K562 (cell line): Measurements from ENCODE around the gene TPGS1. TPM values are rescaled to one million over a fixed set of nuclear protein-coding genes. Genes with fewer than 3 reads are reported as not detected.

Source experiments
- FOXP1 ChIP-seq: sonication (generic); formaldehyde crosslinking; IDR thresholded peaks from 2 replicates; pipeline ENCODE4 v1.8.0; 2022; ENCODE audit warnings: mild to moderate bottlenecking, missing genetic modification reagents
- HMG20B ChIP-seq: fragments of 250-450 bp; sonication (Bioruptor Pico); IDR thresholded peaks from 2 replicates; pipeline ENCODE4 v1.5.0; 2021; ENCODE audit warnings: mild to moderate bottlenecking
- NCOA2 ChIP-seq, 2 experiments: fragments of 450-650 bp; IDR thresholded peaks; 2 replicates each; pipeline ENCODE4 v1.6.1; 2018; ENCODE audit warnings: mild to moderate bottlenecking in 2 of 2, moderate library complexity in 1 of 2; ENCODE audit not compliant: partially characterized antibody in 2 of 2
- NRF1 ChIP-seq, 2 experiments: fragments of 450-650 bp; IDR thresholded peaks in 1 of 2; conservative IDR thresholded peaks in 1 of 2; 2 replicates each; pipeline ENCODE4 v1.6.1; 2014; ENCODE audit warnings: mild to moderate bottlenecking in 2 of 2
- NUFIP1 ChIP-seq: fragments of 450-650 bp; IDR thresholded peaks from 2 replicates; pipeline ENCODE4 v1.6.1; 2018; ENCODE audit not compliant: partially characterized antibody
- PHF20 ChIP-seq: fragments of 450-650 bp; IDR thresholded peaks from 2 replicates; pipeline ENCODE4 v1.6.1; 2018; ENCODE audit not compliant: partially characterized antibody
- RB1 ChIP-seq: fragments of 450-650 bp; IDR thresholded peaks from 2 replicates; pipeline ENCODE4 v1.6.1; 2017; ENCODE audit warnings: low read depth, mild to moderate bottlenecking
- RBM17 ChIP-seq: fragments of 200-400 bp; formaldehyde crosslinking; IDR thresholded peaks from 2 replicates; pipeline ENCODE4 v1.6.1; 2017; ENCODE audit warnings: low read depth, mild to moderate bottlenecking, low read length, borderline replicate concordance
- SMAD4 ChIP-seq: fragments of 250-450 bp; sonication (Bioruptor Pico); conservative IDR thresholded peaks from 2 replicates; pipeline ENCODE4 v1.8.0; 2021; ENCODE audit warnings: inconsistent platforms, mild to moderate bottlenecking, moderate library complexity
- SMARCA5 ChIP-seq: fragments of 450-650 bp; IDR thresholded peaks from 2 replicates; pipeline ENCODE4 v1.6.1; 2016
- SRSF3 ChIP-seq: fragments of 200-400 bp; formaldehyde crosslinking; IDR thresholded peaks from 2 replicates; pipeline ENCODE4 v1.6.1; 2016; ENCODE audit warnings: mild to moderate bottlenecking, low read length, moderate library complexity; ENCODE audit not compliant: insufficient read depth
- TBL1XR1 ChIP-seq, 2 experiments: IDR thresholded peaks; 2 replicates each; pipeline ENCODE4 v1.6.1; 2012; ENCODE audit warnings: improper control_type of control experiment in 2 of 2, low read length in 2 of 2, mild to moderate bottlenecking in 1 of 2
- TSC22D4 ChIP-seq: fragments of 450-650 bp; IDR thresholded peaks from 2 replicates; pipeline ENCODE4 v1.6.1; 2016; ENCODE audit warnings: missing genetic modification characterization, missing biosample characterization, control low read depth
- ZNF24 ChIP-seq: fragments of 450-650 bp; IDR thresholded peaks from 2 replicates; pipeline ENCODE4 v1.6.1; 2016
- ZNF707 ChIP-seq: fragments of 250-450 bp; sonication (Bioruptor Pico); conservative IDR thresholded peaks from 2 replicates; pipeline ENCODE4 v1.8.0; 2022; ENCODE audit warnings: inconsistent platforms, mild to moderate bottlenecking, moderate library complexity
- polyA plus RNA-seq, 8 experiments: library from polyadenylated mRNA; depleted of rRNA in 4 of 8; stranded (reverse) in 5 of 8; unstranded in 3 of 8; fragments of >200 nt; fragmentation: Nextera tagmentation in 2 of 8; fragmentation: Illumina TruSeq in 1 of 8; extraction: Ambion mirVana in 2 of 8; extraction: Trizol in 1 of 8; gene quantifications; 2 replicates each; pipeline versions ENCODE4 v1.2.1 to v1.2.3, GENCODE V29; 2011 to 2014; ENCODE audit warnings: inconsistent platforms in 1 of 8, missing spikeins in 1 of 8
- total RNA-seq, 7 experiments: library from RNA; depleted of rRNA in 6 of 7; stranded (reverse); fragments of >200 nt in 6 of 7; fragmentation: Illumina TruSeq in 2 of 7; extraction: Trizol in 2 of 7; gene quantifications; 2 replicates each; pipeline versions ENCODE4 v1.2.1 to v1.2.3, GENCODE V29; 2011 to 2021; ENCODE audit warnings: low replicate concordance in 1 of 7
- TF ChIP-seq, protein P1 (sequence below), 2 experiments: fragments of 250-450 bp in 1 of 2; fragments of 450-650 bp in 1 of 2; sonication (Bioruptor Pico) in 1 of 2; IDR thresholded peaks; 2 replicates each; pipeline versions ENCODE4 v1.6.1 to v1.8.0; 2016 to 2021; ENCODE audit warnings: mild to moderate bottlenecking in 2 of 2, moderate library complexity in 2 of 2, missing compliant biosample characterization in 1 of 2, missing genetic modification characterization in 1 of 2
- TF ChIP-seq, protein P2 (sequence below), 2 experiments: fragments of 450-650 bp; IDR thresholded peaks; 2 replicates each; pipeline ENCODE4 v1.6.1; 2016; ENCODE audit warnings: mild to moderate bottlenecking in 2 of 2, borderline replicate concordance in 1 of 2, low read depth in 1 of 2, moderate library complexity in 1 of 2
- TF ChIP-seq, protein P3 (sequence below): fragments of 250-450 bp; sonication (Bioruptor Pico); IDR thresholded peaks from 2 replicates; pipeline ENCODE4 v1.8.0; 2021; ENCODE audit warnings: moderate library complexity, mild to moderate bottlenecking, inconsistent platforms

The TPGS1 gene
- total and polyA plus RNA-seq, 9 of the 15 experiments (the other 6 are each of a cell fraction or from before 2014, with no cell fraction given) = 0.30 to 31.6 (median 1.2) TPM; not detected in 2

DNA sequence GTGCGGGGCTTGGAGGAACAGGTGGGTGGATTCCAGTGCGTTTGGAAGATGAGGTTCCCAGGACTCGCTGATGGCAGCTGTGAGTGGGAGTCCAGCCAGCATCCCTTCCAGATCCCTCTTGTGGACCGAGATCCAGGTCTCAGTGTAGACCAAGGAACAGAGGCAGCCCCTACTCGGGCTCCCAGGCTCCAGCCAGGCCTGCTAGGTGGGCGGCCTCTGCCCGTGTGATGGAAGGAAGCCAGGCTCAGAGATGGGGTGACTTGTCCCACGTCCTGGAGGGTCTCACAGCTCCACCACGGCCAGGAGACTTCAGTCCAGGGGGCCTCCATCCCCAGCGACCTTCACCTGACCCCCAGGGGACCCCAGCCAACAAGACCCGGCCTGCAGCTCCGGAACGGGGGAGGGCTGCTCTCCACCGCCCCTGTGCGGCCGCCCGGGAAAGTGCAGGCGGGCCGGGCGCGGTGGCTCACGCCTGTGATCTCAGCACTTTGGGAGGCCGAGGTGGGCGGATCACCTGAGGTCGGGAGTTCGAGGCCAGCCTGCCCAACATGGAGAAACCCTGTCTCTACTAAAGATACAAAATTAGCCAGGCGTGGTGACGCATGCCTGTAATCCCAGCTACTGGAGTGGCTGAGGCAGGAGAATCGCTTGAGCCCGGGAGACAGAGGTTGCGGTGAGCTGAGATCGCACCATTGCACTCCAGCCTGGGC lies 11.7 kb upstream of the TPGS1 start (continued):
- TF ChIP-seq, protein P1, sequence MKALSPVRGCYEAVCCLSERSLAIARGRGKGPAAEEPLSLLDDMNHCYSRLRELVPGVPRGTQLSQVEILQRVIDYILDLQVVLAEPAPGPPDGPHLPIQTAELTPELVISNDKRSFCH (CRISPR knock-in tag; IDR thresholded peaks at IDR 0.05) = no peak
- TF ChIP-seq, protein P1 (tag; IDR thresholded peaks at IDR 0.05) = no peak
- TF ChIP-seq NRF1 (conservative IDR thresholded peaks at IDR 0.05 in 1 of 2, IDR thresholded peaks at IDR 0.05 in 1 of 2) (peak in 1 of 2 experiments; percentile 33; a peak in 1 of 4 replicates), RBM17 (no peak), FOXP1 (CRISPR knock-in tag) (no peak), SMARCA5 (peak; percentile 79), HMG20B (CRISPR knock-in tag) (no peak), RB1 (peak; percentile 57; the same call in 1 of the 2 replicates), PHF20 (peak; percentile 50), TBL1XR1 (IDR thresholded peaks at IDR 0.05; ENCODE audit: low read length in 2 of 2) (no peak), ZNF707 (CRISPR knock-in tag) (no peak), SRSF3 (no peak), NCOA2 (IDR thresholded peaks at IDR 0.05; ENCODE audit: partially characterized antibody in 2 of 2) (no peak), ZNF24 (0 out of 2 replicates have a peak, but pooled peaks have one; percentile 29), TSC22D4 (tag) (no peak), SMAD4 (CRISPR knock-in tag) (peak; percentile 56; the same call in 1 of the 2 replicates), NUFIP1 (no peak)
- TF ChIP-seq, protein P2, sequence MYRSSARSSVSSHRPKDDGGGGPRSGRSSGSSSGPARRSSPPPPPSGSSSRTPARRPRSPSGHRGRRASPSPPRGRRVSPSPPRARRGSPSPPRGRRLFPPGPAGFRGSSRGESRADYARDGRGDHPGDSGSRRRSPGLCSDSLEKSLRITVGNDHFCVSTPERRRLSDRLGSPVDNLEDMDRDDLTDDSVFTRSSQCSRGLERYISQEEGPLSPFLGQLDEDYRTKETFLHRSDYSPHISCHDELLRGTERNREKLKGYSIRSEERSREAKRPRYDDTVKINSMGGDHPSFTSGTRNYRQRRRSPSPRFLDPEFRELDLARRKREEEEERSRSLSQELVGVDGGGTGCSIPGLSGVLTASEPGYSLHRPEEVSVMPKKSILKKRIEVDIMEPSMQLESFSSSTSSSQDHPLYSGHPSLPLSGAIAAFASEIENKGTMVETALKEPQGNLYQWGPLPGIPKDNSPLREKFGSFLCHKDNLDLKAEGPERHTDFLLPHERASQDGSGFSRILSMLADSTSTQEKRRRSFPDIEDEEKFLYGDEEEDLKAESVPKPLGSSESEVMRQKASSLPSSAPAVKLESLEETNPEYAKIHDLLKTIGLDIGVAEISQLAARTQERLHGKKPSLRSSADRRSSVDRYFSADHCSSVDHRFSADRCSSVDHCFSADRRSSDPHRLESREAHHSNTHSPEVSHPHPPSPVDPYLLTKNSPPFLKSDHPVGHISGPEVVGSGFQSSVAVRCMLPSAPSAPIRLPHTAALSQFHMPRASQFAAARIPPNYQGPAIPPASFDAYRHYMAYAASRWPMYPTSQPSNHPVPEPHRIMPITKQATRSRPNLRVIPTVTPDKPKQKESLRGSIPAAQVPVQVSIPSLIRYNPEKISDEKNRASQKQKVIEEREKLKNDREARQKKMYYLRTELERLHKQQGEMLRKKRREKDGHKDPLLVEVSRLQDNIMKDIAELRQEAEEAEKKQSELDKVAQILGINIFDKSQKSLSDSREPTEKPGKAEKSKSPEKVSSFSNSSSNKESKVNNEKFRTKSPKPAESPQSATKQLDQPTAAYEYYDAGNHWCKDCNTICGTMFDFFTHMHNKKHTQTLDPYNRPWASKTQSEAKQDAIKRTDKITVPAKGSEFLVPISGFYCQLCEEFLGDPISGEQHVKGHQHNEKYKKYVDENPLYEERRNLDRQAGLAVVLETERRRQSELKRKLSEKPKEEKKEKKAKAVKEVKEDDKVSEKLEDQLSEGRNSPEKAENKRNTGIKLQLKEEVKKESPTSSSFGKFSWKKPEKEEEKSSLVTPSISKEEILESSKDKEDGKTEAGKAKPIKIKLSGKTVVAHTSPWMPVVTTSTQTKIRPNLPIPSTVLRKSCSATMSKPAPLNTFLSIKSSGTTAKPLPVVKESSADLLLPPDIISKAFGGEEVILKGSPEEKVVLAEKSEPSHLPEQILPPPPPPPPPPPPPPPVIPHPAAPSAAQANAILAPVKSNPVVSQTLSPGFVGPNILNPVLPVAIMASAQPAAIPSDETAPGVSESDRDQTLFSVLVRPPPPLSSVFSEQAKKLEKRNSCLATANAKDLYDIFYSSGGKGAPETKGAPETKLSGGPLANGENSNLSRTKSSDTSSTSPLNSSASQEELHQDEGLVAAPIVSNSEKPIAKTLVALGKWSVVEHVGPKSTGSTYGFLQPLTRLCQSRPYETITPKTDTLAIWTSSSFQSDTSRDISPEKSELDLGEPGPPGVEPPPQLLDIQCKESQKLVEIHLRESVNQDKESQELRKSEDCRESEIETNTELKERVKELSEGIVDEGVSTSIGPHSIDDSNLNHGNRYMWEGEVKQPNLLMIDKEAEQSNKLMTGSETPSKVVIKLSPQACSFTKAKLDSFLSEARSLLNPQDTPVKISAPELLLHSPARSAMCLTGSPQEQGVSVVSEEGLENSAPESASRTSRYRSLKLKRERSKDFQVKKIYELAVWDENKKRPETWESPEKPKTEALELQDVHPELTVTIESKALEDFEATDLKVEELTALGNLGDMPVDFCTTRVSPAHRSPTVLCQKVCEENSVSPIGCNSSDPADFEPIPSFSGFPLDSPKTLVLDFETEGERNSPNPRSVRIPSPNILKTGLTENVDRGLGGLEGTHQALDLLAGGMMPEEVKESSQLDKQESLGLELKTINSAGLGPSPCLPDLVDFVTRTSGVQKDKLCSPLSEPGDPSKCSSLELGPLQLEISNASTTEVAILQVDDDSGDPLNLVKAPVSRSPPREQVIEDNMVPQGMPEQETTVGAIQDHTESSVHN (IDR thresholded peaks at IDR 0.05; ENCODE audit: borderline replicate concordance in 1 of 2, low read depth in 1 of 2) = no peak
- TF ChIP-seq, protein P3, sequence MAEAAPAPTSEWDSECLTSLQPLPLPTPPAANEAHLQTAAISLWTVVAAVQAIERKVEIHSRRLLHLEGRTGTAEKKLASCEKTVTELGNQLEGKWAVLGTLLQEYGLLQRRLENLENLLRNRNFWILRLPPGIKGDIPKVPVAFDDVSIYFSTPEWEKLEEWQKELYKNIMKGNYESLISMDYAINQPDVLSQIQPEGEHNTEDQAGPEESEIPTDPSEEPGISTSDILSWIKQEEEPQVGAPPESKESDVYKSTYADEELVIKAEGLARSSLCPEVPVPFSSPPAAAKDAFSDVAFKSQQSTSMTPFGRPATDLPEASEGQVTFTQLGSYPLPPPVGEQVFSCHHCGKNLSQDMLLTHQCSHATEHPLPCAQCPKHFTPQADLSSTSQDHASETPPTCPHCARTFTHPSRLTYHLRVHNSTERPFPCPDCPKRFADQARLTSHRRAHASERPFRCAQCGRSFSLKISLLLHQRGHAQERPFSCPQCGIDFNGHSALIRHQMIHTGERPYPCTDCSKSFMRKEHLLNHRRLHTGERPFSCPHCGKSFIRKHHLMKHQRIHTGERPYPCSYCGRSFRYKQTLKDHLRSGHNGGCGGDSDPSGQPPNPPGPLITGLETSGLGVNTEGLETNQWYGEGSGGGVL (CRISPR knock-in tag) = no peak
